ENCODE measurements around the gene CPB2.

The CPB2 gene

DNA sequence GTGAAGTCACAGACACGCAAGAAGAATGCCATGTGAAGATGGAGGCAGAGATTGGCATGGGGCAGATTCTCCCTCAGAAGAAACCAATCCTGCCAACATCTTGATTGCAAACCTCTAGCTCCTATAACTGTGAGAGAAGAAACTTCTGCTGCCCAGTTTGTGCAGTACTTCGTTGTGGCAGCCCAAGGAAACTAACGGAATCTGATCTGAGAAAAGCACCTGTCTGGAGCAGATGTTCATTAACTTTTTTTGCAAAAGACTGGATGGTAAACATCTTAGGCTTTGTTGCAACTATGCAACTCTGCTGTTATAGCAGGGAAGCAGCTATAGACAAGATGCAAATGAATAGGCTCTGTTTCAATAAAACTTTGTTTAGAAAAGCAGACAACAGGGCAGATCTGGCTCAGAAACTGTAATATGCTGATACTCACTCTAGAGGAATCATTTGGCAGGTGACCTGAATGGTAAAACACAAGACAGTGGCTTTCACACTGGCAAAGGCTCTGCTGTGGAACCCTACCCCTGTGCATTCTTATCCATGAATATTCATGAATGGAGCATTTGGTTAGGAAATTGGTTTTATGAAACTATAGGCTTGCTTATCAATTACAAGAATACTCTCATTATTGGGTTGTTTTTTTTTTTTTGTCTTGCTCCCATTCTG lies 25.3 kb upstream of the CPB2 start:
- no peak for ATAC-seq
- TF ChIP-seq, protein P1, sequence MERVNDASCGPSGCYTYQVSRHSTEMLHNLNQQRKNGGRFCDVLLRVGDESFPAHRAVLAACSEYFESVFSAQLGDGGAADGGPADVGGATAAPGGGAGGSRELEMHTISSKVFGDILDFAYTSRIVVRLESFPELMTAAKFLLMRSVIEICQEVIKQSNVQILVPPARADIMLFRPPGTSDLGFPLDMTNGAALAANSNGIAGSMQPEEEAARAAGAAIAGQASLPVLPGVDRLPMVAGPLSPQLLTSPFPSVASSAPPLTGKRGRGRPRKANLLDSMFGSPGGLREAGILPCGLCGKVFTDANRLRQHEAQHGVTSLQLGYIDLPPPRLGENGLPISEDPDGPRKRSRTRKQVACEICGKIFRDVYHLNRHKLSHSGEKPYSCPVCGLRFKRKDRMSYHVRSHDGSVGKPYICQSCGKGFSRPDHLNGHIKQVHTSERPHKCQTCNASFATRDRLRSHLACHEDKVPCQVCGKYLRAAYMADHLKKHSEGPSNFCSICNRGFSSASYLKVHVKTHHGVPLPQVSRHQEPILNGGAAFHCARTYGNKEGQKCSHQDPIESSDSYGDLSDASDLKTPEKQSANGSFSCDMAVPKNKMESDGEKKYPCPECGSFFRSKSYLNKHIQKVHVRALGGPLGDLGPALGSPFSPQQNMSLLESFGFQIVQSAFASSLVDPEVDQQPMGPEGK (CRISPR knock-in tag; IDR thresholded peaks at IDR 0.05; ENCODE audit: borderline replicate concordance) = no peak
- TF ChIP-seq ZNF565 (CRISPR knock-in tag; conservative IDR thresholded peaks at IDR 0.05; ENCODE audit: low read depth) = no peak
- TF ChIP-seq, protein P2, sequence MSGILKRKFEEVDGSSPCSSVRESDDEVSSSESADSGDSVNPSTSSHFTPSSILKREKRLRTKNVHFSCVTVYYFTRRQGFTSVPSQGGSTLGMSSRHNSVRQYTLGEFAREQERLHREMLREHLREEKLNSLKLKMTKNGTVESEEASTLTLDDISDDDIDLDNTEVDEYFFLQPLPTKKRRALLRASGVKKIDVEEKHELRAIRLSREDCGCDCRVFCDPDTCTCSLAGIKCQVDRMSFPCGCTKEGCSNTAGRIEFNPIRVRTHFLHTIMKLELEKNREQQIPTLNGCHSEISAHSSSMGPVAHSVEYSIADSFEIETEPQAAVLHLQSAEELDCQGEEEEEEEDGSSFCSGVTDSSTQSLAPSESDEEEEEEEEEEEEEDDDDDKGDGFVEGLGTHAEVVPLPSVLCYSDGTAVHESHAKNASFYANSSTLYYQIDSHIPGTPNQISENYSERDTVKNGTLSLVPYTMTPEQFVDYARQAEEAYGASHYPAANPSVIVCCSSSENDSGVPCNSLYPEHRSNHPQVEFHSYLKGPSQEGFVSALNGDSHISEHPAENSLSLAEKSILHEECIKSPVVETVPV (CRISPR knock-in tag; IDR thresholded peaks at IDR 0.05) = no peak
- TF ChIP-seq TCF4 (CRISPR knock-in tag; IDR thresholded peaks at IDR 0.05; ENCODE audit: borderline replicate concordance) = no peak
- TF ChIP-seq ZC3H10 (CRISPR knock-in tag; IDR thresholded peaks at IDR 0.05) = no peak

DNA sequence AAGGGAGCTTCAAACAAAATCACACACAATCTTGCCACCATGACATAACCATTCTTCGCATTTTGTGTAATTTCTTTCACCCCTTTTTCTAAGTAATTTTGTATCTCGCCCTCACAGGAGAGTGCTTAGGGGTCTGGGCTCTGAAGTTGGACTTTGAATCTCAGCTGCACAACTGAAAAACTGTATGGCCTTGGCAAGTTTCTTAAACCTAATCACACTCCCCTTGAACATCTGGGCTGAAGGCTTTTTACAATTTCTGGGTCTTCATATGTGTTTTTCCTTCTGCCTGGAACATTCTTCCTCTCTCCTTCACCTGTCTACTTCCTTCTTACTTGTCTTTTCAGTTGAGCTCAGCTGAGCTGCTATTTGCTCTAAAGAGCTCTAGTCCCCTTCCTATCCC lies 24.3 kb upstream of the CPB2 start:
- TF ChIP-seq ESRRG (CRISPR knock-in tag; IDR thresholded peaks at IDR 0.05) (no peak), GLIS3 (CRISPR knock-in tag; IDR thresholded peaks at IDR 0.05) (no peak), ZNF70 (CRISPR knock-in tag; IDR thresholded peaks at IDR 0.05) (no peak), ZNF565 (CRISPR knock-in tag; conservative IDR thresholded peaks at IDR 0.05; ENCODE audit: low read depth) (no peak), ZFP3 (CRISPR knock-in tag; IDR thresholded peaks at IDR 0.05) (no peak), TOX (CRISPR knock-in tag; IDR thresholded peaks at IDR 0.05; ENCODE audit: borderline replicate concordance) (no peak), RARB (CRISPR knock-in tag; IDR thresholded peaks at IDR 0.05) (no peak), ZC3H10 (CRISPR knock-in tag; IDR thresholded peaks at IDR 0.05) (no peak), ISL1 (CRISPR knock-in tag; IDR thresholded peaks at IDR 0.05) (no peak), ZNF8 (CRISPR knock-in tag; IDR thresholded peaks at IDR 0.05) (no peak), PPARA (CRISPR knock-in tag; IDR thresholded peaks at IDR 0.05; ENCODE audit: borderline replicate concordance) (no peak), ARNTL (CRISPR knock-in tag; IDR thresholded peaks at IDR 0.05; ENCODE audit: borderline replicate concordance, low read depth) (no peak), CSDC2 (CRISPR knock-in tag; IDR thresholded peaks at IDR 0.05) (no peak), BACH2 (CRISPR knock-in tag; IDR thresholded peaks at IDR 0.05; ENCODE audit: borderline replicate concordance) (no peak)
- TF ChIP-seq, protein P2 (CRISPR knock-in tag; IDR thresholded peaks at IDR 0.05) = no peak
- TF ChIP-seq, protein P3, sequence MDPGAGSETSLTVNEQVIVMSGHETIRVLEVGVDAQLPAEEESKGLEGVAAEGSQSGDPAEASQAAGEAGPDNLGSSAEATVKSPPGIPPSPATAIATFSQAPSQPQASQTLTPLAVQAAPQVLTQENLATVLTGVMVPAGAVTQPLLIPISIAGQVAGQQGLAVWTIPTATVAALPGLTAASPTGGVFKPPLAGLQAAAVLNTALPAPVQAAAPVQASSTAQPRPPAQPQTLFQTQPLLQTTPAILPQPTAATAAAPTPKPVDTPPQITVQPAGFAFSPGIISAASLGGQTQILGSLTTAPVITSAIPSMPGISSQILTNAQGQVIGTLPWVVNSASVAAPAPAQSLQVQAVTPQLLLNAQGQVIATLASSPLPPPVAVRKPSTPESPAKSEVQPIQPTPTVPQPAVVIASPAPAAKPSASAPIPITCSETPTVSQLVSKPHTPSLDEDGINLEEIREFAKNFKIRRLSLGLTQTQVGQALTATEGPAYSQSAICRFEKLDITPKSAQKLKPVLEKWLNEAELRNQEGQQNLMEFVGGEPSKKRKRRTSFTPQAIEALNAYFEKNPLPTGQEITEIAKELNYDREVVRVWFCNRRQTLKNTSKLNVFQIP (CRISPR knock-in tag; IDR thresholded peaks at IDR 0.05; ENCODE audit: borderline replicate concordance, low read depth) = no peak
- TF ChIP-seq, protein P4, sequence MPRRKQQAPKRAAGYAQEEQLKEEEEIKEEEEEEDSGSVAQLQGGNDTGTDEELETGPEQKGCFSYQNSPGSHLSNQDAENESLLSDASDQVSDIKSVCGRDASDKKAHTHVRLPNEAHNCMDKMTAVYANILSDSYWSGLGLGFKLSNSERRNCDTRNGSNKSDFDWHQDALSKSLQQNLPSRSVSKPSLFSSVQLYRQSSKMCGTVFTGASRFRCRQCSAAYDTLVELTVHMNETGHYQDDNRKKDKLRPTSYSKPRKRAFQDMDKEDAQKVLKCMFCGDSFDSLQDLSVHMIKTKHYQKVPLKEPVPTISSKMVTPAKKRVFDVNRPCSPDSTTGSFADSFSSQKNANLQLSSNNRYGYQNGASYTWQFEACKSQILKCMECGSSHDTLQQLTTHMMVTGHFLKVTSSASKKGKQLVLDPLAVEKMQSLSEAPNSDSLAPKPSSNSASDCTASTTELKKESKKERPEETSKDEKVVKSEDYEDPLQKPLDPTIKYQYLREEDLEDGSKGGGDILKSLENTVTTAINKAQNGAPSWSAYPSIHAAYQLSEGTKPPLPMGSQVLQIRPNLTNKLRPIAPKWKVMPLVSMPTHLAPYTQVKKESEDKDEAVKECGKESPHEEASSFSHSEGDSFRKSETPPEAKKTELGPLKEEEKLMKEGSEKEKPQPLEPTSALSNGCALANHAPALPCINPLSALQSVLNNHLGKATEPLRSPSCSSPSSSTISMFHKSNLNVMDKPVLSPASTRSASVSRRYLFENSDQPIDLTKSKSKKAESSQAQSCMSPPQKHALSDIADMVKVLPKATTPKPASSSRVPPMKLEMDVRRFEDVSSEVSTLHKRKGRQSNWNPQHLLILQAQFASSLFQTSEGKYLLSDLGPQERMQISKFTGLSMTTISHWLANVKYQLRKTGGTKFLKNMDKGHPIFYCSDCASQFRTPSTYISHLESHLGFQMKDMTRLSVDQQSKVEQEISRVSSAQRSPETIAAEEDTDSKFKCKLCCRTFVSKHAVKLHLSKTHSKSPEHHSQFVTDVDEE (CRISPR knock-in tag; IDR thresholded peaks at IDR 0.05) = no peak
- TF ChIP-seq, protein P1 (CRISPR knock-in tag; IDR thresholded peaks at IDR 0.05; ENCODE audit: borderline replicate concordance) = no peak
- TF ChIP-seq, protein P5, sequence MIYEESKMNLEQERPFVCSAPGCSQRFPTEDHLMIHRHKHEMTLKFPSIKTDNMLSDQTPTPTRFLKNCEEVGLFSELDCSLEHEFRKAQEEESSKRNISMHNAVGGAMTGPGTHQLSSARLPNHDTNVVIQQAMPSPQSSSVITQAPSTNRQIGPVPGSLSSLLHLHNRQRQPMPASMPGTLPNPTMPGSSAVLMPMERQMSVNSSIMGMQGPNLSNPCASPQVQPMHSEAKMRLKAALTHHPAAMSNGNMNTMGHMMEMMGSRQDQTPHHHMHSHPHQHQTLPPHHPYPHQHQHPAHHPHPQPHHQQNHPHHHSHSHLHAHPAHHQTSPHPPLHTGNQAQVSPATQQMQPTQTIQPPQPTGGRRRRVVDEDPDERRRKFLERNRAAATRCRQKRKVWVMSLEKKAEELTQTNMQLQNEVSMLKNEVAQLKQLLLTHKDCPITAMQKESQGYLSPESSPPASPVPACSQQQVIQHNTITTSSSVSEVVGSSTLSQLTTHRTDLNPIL (CRISPR knock-in tag; IDR thresholded peaks at IDR 0.05; ENCODE audit: low read depth) = no peak
- ATAC-seq = no peak
